CD1c-positive myeloid dendritic cell (primary cell): Measurements from ENCODE around the gene ZNF691.
"Not testable (repeated sequence)": the region's sequence is repeated elsewhere in the genome, so short reads cannot be mapped to it uniquely, and the experiment has no call there.

Experiments used
- DNase-seq: peaks from one replicate; pipeline ENCODE4 v3.0.0-alpha.2; 2016; ENCODE audit errors: extremely low spot score

Gene ZNF691

DNA sequence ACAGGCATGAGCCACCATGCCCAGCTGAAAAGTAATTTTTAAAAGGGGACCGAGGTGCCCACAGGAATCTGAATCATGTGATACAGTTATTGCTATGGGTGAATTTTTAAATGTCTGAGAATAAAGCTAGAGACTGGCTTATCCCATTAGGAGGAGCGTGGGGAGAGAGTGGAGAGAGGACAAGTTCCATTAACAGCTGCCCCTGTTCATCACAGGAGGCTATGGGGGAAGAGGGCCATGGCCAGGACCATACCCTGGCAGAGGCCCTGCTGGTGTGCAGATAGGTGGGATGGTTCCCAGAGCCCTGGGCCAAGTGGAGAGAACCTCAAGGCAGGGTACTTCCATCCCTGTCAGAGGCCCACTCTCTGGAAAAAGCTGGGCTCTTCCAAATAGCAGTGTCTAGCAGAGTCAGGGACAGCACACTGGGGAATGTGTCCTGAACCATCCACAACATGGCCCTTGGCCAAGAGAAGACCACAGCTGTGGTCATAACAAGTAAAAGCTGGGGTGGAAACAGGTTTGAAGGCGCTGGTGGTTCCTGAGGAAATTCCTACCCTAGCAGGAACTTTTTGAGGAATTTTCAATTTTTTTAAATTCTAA, 13.7 kb upstream of the ZNF691 start:
- no peak for DNase-seq

DNA sequence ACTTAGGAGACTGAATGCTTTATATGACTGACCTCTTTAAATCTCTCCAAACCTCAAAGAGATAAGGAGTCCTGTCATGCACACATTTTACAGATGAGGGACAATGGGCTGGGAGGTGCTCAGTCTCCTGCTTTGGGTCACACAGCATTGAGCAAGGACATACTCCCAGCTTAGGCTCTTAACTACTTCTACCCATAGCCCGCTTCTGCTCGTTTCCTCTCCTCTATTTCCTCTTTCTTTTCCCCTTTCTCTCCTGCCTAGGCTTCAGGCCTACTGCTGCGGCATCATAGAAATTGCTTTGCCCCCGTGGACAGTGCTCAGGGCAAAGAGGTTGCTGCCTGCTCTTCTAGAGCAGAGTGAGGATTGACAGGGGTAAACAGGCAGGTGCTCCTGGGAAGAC, 12.4 kb upstream of the ZNF691 start:
- no peak for DNase-seq

- no peak for DNase-seq
Measured at GRCh38 chr1:42834803-42835202, 11.6 kb upstream of the ZNF691 start.

DNA sequence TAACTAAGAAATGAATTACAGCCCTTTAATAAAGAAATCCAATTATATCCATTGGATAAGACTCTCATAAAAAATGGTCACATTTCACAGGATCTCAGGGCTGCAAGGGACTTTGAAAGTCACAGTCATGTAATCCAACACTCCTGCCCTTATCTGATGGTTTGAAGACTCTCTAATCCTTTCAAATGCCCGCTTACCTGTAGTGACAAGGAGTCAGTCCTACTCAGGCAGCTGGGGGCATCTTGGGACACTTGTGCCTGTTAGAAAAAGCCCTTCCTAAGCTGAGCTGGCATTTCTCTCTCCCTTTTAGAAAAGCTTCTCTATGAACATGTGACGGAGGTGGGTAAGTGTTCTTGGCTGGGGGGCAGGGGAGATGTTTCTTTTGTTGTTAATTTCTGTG, 11.0 kb upstream of the ZNF691 start:
- no peak for DNase-seq

DNA sequence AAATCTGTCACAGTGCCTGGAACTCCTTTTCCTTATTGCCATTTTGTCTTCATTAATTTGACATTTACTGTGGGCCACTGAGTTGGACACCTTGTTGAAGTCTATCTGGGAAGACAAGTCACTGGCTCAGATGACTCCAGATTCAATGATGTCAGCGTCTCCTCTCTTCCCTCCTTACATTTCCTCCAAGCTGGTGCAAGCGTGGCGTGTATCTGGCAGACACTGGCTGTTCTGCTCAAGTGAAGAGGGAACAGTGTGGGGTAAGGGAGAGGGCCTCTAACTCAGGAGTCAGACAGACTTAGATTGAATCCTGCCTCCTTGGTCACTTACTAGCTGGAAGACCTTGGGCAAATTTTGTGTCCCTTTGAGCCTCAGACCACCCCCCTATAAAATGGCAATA, 8.7 kb upstream of the ZNF691 start:
- no peak for DNase-seq

GRCh38 chr1:42838482-42839190, 7.8 kb upstream of the ZNF691 start:
- peak; percentile 47 for DNase-seq

- no peak for DNase-seq
Measured at GRCh38 chr1:42841010-42841409, 5.4 kb upstream of the ZNF691 start.

DNA sequence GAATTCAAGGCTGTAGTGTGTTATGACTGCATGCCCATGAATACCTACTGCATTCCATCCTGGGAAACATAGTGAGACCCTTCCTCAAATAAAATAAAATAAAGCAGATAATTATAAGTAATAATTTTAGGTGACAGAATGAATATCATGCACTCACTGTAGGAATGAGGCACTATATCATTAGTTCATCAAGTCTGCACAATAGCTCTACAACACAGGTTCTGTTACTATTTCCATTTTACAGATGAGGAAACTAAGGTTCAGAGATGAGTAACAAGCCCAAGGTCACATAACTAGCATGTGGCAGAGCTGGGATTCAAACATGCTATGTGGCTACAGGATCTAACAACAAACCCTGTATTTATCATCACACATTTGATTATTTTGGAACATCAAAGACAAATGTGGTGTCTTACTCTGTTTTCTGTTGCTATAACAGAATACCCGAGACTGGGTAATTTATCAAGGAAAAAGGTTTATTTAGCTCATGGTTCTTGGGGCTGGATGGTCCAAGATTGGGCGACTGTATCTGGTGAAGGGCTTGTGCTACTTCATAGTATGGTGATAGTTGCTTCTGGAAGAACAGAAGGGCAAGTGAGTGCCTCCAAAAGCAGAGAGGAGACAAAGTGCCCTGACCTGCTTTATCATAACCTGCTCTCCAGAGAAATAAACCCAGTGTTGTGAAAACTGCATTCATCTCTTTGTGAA, 4.8 kb upstream of the ZNF691 start:
- no peak for DNase-seq

DNA sequence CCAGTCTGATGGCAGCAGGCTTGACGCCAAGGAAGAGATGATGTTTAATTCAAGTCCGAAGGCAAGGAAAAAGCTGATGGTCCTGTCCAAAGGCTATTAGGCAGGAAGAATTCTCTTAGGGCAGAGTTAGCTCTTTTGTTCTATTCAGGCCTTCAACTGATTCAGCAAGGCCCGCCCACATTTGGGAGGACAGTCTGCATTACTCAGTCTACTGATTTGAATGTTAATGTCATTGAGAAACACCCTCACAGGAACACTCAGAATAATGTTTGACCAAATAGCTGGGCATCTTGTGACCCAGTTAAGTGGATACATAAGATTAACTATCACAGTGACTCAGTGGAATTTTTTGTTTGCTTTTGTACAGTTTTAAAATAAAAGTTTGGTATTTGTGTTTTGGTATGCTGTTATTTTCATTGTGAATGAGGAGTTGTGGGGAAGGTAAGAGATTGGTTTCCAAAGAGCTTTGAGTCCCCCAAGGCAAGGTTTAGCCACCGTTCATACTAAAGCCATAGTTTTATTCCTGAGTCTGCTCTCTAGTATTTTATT, 1.7 kb upstream of the ZNF691 start:
- DNase-seq, result peak; percentile 36

DNA sequence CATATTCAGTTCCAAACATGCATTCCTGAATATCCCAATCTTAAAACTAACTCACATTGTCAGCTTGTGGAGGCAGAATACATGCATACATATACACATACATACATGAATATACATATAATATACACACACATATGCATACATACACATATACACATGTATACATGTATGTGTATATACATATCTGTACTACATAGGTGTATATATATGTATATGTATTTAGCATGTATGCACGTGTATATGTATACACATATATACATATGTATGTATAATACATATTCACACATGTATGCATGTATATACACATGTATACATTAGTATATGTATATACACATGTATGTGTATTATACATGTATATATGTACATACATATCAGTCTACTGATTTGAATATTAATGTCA, 1.2 kb upstream of the ZNF691 start:
- DNase-seq, result no peak

GRCh38 chr1:42845866-42846256, 552 bp upstream of the ZNF691 start:
- no peak for DNase-seq

GRCh38 chr1:42847111-42847595, 740 bp downstream of the ZNF691 start:
- no peak for DNase-seq

GRCh38 chr1:42847721-42848460, 1.5 kb downstream of the ZNF691 start:
- DNase-seq, result no peak

DNA sequence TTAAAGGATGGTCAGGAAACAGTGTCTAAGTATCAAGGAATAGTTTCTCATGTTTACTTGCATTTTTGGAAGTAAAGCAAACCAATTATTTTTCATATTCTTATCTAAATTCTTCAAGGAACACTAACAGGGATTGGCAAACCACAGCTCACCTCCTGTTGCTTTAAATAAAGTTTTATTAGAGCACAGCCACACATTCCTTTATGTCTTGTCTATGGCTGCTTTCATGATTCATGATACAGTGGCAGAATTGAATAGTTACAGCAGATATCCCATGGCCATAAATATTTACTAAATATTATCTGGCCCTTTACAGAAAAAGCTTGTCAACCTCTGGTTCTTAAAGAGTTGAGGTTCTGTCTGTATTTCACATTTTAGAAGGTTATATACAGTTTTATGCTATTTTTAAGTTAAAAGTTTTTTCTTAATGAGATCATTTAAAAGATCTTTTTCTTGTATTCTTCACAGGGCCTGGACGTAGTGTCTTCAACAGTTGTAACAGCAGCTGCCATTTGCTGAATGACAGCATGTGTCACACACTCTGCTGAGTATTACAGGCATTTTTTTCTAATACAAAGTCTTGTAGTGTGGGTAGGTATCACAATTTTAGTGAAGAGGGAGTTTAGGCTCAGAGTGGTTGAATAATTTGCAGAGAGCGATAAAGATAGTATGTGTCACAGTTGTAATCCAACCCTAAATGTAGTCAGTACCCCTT, 2.6 kb downstream of the ZNF691 start:
- no peak for DNase-seq

- no peak for DNase-seq
Measured at GRCh38 chr1:42849944-42850343, 3.5 kb downstream of the ZNF691 start.

GRCh38 chr1:42851420-42851819, 5.0 kb downstream of the ZNF691 start:
- DNase-seq, result no peak

- DNase-seq, result no peak
Measured at GRCh38 chr1:42851960-42852607, 5.7 kb downstream of the ZNF691 start.

- no peak for DNase-seq
Measured at GRCh38 chr1:42852608-42852980, 6.2 kb downstream of the ZNF691 start.

DNA sequence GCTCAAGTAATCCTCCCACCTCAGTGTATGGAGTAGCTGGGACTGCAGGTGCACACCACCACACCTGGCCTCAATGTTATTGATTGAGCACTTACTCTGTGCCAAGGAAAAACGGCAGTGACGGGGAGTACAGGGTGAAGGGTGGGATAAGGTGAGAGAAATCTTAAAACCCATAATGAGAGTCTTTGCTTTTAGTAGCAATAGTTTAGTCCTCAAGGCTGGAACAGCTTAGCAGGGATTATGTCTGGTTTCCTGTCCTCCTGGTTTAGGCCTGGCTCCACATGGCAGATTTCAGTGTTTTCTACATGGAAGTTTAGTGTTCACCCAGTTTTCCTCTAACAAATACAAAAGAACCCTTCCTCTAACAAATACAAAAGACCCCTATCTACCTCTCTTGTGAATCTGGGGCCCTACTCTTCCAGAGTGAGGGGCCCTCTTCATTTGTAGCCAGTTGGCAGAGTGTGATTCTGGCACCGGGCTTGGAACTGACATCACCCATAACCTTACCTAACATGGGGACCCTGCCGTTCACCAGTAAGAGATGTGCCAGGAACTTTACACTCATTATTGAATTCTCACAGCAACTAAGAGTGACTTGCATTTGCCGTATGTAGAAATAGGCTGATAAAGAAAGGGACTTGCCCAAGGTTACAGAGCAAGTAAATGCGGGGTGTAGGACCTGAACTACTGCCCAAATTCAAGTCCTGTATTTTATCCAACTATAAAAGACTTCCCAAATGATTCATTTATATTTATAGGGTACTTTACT, 6.9 kb downstream of the ZNF691 start:
- DNase-seq, result no peak

GRCh38 chr1:42856554-42856953, 10.1 kb downstream of the ZNF691 start:
- DNase-seq, result not testable (repeated sequence)
